Limb (tissue), 2 donors: ENCODE data around the gene PTPRC.

Source experiments
- DNase-seq, 2 donors: peaks; one replicate each; pipeline ENCODE4 v3.0.0-alpha.2; 2016; ENCODE audit errors: extremely low spot score in 2 of 2

PTPRC gene

DNA sequence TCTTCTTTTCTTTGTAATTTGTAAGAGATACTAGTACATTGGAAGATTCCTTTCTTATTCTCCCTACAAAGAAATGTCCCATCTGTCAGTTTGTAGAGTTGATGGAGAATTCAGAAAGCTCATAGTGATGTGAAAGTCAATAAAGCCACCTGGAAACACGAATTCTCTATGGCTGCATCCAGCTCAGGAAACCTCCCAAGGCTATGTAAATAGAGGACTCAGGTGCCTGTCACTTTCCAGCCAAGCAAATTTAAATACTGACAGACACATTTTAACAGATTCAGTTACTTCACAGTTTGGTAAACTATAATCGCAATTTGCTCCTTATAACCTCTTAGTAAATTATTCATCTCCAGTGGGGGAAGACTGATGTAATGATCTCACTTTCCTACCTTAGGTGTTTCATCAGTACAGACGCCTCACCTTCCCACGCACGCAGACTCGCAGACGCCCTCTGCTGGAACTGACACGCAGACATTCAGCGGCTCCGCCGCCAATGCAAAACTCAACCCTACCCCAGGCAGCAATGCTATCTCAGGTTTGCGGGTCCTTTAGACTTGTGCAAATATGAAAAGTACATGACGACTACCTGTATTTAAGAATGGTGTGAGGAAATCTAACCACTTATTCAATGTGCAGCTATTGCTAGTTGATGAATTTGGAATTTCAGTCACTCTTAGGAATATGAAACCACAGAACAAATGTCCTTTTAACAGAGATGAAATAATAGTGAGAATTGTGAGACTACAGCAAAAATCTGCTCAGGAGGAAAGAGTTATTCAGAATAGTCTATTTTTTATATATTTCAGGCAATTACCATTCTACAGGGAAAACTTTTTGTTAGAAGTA, 60.6 kb downstream of the PTPRC start:
- peak in 1 of 2 donors; percentile 68 for DNase-seq

DNA sequence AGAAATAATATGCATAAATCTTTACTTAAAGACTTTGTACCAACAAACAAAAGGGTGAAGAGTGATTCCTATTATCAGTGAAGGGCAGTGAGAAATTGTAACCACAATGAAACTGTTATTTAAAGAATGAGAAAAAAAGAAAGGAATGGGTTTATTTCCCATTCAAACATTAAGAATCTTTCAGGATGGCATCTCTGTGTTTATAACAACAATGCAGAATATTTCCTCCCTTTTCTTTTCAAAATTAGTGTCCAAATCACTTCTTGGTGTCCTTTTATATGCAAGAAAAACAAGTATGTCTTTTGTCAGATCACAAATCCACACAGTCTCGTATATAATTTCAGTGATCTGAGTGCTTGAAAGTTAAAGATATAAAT, 61.2 kb downstream of the PTPRC start:
- DNase-seq, result no peak

GRCh38 chr1:198700396-198700795, 61.6 kb downstream of the PTPRC start:
- no peak for DNase-seq

DNA sequence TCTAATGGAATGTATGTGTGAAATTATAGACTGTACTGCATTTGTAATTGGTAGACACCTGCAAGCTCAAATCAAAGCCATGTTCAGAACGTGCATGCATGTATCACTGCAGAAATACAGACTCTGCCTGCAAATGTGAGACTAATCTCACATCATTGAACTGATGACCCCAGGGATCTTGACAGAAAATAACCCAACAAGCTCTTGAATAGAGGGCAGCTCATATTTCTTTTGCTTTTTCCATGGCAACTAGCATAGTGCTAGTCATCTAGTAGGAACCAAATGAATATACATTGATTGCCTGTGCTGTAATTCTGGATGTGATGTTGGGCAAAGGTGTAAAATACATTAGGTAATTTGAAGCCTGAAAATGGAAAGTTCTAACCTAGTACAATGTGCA, 62.4 kb downstream of the PTPRC start:
- no peak for DNase-seq

DNA sequence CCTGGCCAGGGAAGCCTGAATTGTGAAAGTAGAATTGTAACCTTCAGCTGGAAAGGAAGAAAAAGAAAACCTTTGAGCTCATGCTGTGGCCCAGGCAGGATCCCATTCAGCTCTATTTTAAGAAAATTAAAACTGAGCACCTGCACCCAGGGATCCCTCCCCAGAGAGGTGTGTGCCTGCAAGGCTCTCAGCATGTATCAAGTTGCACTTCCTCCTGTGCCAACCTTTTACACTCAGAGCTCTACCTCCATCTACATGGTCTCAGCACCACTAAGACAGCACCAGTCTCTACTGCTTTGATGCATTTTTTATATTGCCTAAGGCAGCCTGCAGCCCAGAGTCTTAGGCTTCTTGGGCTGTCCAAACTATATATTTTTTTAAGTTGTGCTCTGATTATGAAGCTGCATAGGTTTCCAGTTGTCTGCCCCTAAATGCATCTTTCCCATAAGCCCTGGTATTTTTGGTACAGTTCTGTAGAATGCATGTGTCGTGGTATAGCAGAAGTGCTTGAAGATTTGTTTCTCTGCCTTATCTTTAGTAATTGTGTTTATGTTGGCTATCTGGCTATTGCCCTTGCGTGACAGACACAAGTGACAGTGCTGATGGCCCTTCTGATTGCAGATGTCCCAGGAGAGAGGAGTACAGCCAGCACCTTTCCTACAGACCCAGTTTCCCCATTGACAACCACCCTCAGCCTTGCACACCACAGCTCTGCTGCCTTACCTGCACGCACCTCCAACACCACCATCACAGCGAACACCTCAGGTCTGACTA, 63.1 kb downstream of the PTPRC start:
- DNase-seq, result no peak

DNA sequence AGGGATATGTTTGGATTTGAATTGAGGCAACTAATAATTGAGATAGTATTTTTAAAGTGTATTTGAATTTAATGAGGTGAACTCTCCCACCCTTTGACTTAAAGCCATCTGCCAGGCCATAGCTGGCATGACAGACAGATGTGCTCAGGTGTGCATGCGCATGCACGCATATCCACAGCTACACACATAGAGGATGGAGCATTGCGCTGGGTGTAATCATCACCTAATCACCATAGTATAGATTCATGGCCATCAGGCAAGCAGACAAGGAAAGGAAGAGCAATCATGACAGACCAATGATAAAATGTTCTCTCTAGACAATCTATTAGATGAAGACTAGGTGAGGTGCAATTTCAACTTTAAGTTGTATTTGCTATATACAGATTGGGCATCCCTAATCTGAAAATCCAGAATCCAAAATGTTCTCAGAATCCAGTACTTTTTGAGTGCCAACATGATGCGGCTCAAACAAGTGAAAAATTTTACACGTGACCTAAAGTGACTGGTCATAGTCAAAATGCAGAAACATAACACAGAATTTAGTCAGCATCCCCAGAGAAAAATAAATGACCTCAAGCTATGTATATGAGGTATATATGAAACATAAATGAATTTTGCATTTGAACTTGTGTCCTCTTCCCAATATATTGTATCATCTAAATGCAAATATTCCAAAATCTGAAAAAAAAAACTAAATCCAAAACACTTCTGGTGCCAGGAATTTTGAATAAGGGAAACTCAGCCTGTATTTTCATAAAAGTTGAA, 70.1 kb downstream of the PTPRC start:
- DNase-seq, result no peak

DNA sequence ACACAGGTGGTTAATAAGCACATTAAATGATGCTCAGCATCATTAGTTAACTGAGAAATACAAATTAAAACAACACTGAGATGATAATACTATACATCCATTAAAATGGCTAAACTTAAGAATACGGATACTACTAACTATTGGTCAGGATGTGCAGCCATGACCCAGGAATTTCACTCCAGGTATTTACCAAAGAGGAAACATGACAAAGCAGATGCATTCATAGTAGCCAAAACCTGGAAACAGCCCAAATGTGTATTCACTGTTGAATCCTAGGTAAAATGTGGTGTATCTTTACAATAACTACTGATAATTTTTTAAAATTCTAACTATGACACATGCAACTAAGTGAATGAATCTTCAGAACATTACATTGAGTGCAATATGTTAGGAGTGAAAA, 73.0 kb downstream of the PTPRC start:
- no peak for DNase-seq

- no peak for DNase-seq
Measured at GRCh38 chr1:198713081-198713480, 74.2 kb downstream of the PTPRC start.

- no peak for DNase-seq
Measured at GRCh38 chr1:198714271-198714670, 75.4 kb downstream of the PTPRC start.

- no peak for DNase-seq
Measured at GRCh38 chr1:198716051-198716450, 77.2 kb downstream of the PTPRC start.

GRCh38 chr1:198717510-198717909, 78.7 kb downstream of the PTPRC start:
- no peak for DNase-seq

- no peak for DNase-seq
Measured at GRCh38 chr1:198723127-198723526, 84.3 kb downstream of the PTPRC start.

GRCh38 chr1:198725090-198725489, 86.2 kb downstream of the PTPRC start:
- no peak for DNase-seq

DNA sequence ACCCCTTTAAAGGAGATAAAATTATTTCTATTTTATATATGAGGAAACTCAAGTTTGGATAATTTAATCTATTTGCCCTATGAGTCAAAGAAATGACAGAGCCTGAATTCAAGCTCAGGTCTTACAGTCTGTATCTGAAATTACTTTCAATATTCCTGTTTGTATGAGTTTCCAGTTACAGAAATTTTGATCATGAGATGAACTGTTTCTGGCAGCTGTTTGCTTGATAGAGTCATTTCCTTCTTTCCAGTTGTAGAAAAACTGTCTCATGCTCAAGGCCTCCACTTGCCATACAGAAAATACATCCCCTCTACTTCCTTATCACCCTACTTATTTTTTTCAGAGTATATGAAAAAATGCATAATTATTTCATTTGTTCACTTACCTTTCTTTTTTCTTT, 87.6 kb downstream of the PTPRC start:
- no peak for DNase-seq

DNA sequence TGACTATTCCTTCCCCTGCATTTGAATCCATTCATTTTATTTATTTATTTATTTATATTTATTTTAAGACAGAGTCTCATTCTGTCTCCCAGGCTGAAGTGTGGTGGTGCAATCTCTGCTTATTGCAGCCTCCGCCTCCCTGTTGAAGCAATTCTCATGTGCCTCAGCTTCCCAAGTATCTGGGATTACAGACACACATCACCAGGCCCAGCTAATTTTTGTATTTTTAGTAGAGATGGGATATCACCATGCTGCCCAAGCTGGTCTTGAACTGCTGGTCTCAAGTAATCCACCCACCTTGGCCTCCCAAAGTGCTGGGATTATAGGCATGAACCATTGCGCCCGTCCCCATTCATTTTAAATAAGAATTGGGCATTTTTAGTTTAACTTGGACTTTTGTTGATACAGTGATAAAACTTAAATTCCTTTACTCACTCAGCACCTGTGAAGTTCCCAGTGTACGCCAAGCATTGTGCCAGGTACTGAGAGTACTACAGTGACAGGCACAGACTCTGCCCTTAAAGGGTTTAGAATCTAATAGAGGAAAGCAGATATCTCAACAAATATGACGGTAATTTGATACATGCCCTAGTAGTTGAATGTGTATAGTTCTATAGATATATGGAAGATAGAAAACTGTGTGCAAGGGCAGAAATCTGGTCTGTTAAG, 90.5 kb downstream of the PTPRC start:
- no peak for DNase-seq

- no peak for DNase-seq
Measured at GRCh38 chr1:198730952-198731351, 92.1 kb downstream of the PTPRC start.

DNA sequence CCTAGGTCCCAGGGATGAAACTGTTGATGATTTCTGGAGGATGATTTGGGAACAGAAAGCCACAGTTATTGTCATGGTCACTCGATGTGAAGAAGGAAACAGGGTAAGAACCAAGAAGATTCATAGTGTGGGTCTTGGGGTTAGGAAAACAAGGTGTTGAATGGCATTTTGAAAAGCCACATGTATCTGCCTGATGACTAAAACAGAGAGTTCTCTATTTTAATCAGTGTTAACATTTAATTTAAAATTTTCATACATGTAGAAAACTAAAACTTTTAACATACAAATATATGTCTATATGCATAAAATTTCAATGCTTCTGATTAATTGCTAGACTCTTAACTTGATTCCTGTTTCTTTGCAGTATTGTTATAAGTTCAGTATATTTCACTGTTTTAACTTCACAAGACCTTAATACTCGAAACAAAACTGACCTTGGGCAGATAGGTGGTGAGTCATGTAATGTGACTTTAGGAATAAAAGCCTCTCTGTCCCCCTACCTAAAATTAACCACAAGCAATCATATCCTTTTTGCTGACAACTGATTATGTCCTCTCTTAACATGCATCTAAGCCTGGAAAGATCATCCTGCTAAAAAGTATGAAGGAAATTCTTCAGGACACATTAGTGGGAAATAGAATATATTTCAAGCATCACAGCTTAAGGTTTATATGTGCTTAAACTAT, 95.6 kb downstream of the PTPRC start:
- DNase-seq, result no peak

DNA sequence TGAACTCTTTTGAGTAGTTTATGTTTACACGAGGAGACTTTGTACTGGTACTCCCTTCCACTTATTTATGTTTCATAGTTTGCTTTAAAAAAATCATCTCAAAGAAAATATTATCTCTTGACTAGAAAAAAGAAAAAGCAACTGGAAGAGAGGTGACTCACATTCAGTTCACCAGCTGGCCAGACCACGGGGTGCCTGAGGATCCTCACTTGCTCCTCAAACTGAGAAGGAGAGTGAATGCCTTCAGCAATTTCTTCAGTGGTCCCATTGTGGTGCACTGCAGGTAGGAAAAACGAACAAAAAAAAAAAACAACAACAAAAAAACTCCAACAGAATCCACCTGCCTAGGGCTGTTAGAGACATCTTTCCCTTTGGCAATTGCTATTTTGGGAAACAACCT, 102.9 kb downstream of the PTPRC start:
- DNase-seq, result no peak

- DNase-seq, result no peak
Measured at GRCh38 chr1:198747127-198747526, 108.3 kb downstream of the PTPRC start.

DNA sequence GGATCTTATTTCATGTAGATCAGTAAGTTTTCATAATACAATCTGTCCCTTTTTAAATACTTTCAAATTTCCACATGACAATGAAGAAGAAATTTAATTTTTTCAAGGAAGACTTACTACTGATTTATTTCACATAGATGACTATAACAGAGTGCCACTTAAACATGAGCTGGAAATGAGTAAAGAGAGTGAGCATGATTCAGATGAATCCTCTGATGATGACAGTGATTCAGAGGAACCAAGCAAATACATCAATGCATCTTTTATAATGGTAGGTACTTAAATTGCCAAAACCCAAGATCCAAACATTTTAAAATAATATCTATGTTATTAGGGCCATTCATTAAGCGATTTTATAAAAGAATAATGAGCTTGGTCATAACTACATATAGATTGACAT, 110.4 kb downstream of the PTPRC start:
- DNase-seq, result no peak

GRCh38 chr1:198750081-198750480, 111.2 kb downstream of the PTPRC start:
- no peak for DNase-seq
